RPMI8226 (cell line): Measurements from ENCODE around the gene HCRT.

ENCODE experiments used
- DNase-seq: peaks from one replicate; pipeline ENCODE4 v3.0.0-alpha.2; 2015

Gene HCRT

DNA sequence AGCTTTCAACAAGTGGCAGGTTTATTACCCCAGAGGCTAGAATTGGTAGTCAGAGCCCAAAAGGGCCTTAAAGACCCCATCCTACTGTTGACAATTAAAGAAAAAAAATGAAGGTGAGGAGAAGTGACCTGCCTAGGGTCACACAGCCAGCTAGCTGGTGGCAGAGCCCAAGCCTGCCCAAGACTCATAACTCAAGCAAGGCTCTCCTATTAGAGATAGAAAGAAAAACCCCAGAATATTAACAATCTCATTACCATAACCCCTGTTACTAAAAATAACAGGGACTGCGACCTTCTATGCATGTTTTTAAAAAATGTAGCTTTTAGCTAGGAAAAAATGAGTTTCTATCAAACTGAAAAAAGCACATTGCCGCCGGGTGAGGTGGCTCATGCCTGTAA is 48.6 kb downstream of the HCRT start:
- DNase-seq: no peak

DNA sequence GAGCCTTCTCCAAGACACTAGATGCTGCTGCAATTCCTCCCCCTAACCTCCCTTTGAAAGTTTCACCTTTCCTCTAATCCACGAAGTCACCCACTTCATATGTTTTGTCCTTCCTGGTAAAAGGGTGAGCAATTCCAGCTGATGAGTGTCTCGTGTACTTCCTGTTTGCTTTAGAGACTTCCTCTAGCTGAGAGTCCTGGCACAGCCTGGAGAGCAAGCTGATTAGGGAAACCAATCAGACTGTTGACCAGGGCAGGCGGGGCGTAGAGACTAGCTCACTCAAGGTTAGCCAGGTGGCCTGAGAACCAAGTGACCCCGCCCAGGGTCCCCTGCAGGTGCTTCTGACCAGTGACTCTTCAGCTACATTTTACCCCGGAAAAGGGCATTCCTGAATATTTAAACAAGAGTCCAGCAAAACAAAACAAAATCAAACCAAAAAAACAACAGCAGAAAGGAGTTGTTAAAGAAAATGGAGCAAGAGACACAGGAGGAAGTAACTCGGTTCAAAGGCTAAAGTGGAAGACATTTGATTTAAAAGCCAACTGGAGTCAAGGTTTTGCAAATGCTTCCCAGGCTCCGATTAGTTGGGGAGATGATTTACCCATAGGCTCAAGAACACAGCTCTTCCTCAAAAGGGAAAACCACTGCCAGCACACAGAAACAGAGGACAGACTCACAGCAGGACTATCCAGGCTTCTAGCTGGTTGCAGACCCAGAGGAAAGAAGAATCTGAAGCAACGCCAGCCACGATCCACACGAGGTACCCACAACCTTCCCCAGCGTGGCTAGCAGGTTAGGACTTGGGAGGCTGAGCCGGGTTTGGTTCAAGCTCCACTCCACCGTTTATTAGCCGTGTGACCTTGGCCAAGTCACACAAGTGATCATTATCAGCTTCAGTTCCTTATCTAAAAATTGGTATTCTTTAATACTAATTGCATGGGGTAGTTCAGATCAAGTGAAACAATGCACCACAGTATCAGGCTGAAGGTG is 49.3 kb downstream of the HCRT start:
- peak; percentile 19 for DNase-seq

DNA sequence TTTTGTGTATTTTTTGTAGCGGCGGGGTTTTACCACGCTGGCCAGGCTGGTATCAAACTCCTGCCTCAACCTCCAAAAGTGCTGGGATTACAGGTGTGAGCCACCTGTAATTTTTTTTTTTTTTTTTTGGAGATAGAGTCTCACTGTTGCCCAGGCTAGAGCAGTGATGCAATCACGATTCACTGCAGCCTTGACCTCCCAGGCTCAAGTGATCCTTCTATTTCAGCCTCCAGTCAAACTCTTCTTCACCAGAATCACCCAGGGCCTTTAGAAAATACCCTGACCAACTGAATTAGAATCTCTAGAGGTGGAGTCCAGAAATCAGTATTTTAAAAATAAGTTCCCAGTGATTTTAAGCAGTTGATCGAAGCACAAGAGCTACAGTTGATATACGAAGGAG is 50.1 kb downstream of the HCRT start:
- DNase-seq: no peak
